Left forelimb (tissue), 1 donor: ENCODE measurements around the gene CEND1.
A peak's percentile ranks its signal among the peaks of the same experiment; 100 is the strongest.

Source experiments
- DNase-seq: peaks from one replicate; pipeline ENCODE4 v3.0.0-alpha.2; 2018; ENCODE audit warnings: low spot score

Gene CEND1

GRCh38 chr11:811446-812245, 21.8 kb upstream of the CEND1 start:
- DNase-seq: no peak

GRCh38 chr11:810040-810567, 20.2 kb upstream of the CEND1 start:
- no peak for DNase-seq

GRCh38 chr11:809287-810039, 19.6 kb upstream of the CEND1 start, which contains the start of gene RPLP2:
TSS of gene RPLP2 (plus strand) at chr11:809967. CDS start at chr11:810235, 268 bp downstream.
- DNase-seq: peak; percentile 99

GRCh38 chr11:808427-809286, 18.8 kb upstream of the CEND1 start:
- no peak for DNase-seq

GRCh38 chr11:804599-804964, 14.7 kb upstream of the CEND1 start:
- no peak for DNase-seq

- DNase-seq: no peak
Observed at GRCh38 chr11:803770-804598, 14.1 kb upstream of the CEND1 start.

- no peak for DNase-seq
Observed at GRCh38 chr11:803467-803742, 13.5 kb upstream of the CEND1 start.

GRCh38 chr11:802693-803466, 13.0 kb upstream of the CEND1 start:
- DNase-seq: no peak

GRCh38 chr11:802018-802617, 12.2 kb upstream of the CEND1 start:
- DNase-seq: no peak

- no peak for DNase-seq
Observed at GRCh38 chr11:801097-801780, 11.3 kb upstream of the CEND1 start.

- no peak for DNase-seq
Observed at GRCh38 chr11:800473-800872, 10.6 kb upstream of the CEND1 start.

GRCh38 chr11:799641-800316, 9.9 kb upstream of the CEND1 start:
- DNase-seq: no peak

GRCh38 chr11:798093-798713, 8.3 kb upstream of the CEND1 start, which contains the start of gene SLC25A22:
TSS of gene SLC25A22 (minus strand) at chr11:798281. CDS start at chr11:795006, 3,275 bp downstream.
- DNase-seq: peak; percentile 90

GRCh38 chr11:797296-798092, 7.6 kb upstream of the CEND1 start:
- peak; percentile 92 for DNase-seq

GRCh38 chr11:796565-797295, 6.8 kb upstream of the CEND1 start:
- no peak for DNase-seq

GRCh38 chr11:795634-796564, 6.0 kb upstream of the CEND1 start:
- peak; percentile 89 for DNase-seq
